ENCODE results near the gene SLC25A40. TPM values are rescaled to one million over a fixed set of nuclear protein-coding genes. Genes with fewer than 3 reads are reported as not detected.

The SLC25A40 gene
- total RNA-seq, 1 experiment from 2014 or later: 43.7 TPM

DNA sequence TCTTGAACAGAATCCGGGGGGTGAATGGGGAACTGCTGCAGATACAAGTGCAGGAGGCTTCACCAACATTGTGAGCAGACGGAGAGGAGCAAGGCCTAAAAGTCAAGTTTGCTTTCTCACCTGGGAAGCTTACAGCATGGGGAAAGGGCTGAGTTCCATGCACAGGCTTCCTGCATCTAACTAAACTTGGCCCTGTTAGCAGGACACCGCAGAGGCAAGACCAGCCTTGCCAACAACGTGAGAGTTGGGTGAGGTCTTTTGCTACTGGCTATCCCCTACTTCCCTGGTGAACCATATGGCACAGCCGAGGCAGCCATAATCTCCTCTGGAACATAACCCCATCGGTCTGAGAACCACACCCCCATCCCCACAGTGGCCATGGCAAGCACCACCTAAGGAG is 43.7 kb upstream of the SLC25A40 start:
- TF ChIP-seq TCF7L2 (IDR thresholded peaks at IDR 0.05; ENCODE audit: low read depth, low read length): no peak
- no peak for TF ChIP-seq REST (IDR thresholded peaks at IDR 0.05; ENCODE audit: insufficient read depth in 1 of 2, low read depth in 2 of 2, low read length in 1 of 2)
- no peak for TF ChIP-seq POLR2AphosphoS5 (IDR thresholded peaks at IDR 0.05; ENCODE audit: low read depth, low read length)
- TF ChIP-seq, protein P1, sequence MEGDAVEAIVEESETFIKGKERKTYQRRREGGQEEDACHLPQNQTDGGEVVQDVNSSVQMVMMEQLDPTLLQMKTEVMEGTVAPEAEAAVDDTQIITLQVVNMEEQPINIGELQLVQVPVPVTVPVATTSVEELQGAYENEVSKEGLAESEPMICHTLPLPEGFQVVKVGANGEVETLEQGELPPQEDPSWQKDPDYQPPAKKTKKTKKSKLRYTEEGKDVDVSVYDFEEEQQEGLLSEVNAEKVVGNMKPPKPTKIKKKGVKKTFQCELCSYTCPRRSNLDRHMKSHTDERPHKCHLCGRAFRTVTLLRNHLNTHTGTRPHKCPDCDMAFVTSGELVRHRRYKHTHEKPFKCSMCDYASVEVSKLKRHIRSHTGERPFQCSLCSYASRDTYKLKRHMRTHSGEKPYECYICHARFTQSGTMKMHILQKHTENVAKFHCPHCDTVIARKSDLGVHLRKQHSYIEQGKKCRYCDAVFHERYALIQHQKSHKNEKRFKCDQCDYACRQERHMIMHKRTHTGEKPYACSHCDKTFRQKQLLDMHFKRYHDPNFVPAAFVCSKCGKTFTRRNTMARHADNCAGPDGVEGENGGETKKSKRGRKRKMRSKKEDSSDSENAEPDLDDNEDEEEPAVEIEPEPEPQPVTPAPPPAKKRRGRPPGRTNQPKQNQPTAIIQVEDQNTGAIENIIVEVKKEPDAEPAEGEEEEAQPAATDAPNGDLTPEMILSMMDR (IDR thresholded peaks at IDR 0.05): no peak
- no peak for TF ChIP-seq SIN3A (IDR thresholded peaks at IDR 0.05; ENCODE audit: borderline replicate concordance, insufficient read depth, low read depth, low read length)
- ChIA-PET CTCF (no interaction called here), POLR2A (no interaction called here)
- no TSS peak for BruUV-seq (replicated peaks)
- Histone ChIP-seq H3K4me1 (ENCODE audit: control insufficient read depth, insufficient read depth, low read length) (no peaks in the 10 kb centered on the region), H3K4me3 (ENCODE audit: low read depth in 2 of 2, low read length in 2 of 2) (no peak overlapping the region), H3K9me3 (ENCODE audit: control insufficient read depth, insufficient read depth, low read depth, low read length) (no peaks in the 10 kb centered on the region), H3K27me3 (ENCODE audit: control insufficient read depth, insufficient read depth, low read length) (no peaks in the 10 kb centered on the region), H3K27ac (ENCODE audit: low read length) (no peak overlapping the region), H3K36me3 (ENCODE audit: control insufficient read depth, insufficient read depth, low read length) (no peaks in the 10 kb centered on the region)
- intact Hi-C loops (cut with micrococcal nuclease; ENCODE audit: unreplicated experiment): loop anchor here (10.0 kb wide), 1 partner anchor 195 kb away; no protein-coding TSS in a partner anchor
- DNase-seq (ENCODE audit: low read depth, low spot score): no peak
- ATAC-seq: no peak
- in situ Hi-C loops (cut with HindIII; ENCODE audit: low pct_unique_long_range_greater_than_20kb, low sequenced_read_pairs): no loop called here

GRCh38 chr7:87918740-87919139 is 42.6 kb upstream of the SLC25A40 start:
- no peaks in the 10 kb centered on the region for H3K9me3 ChIP-seq (ENCODE audit: control insufficient read depth, insufficient read depth, low read depth, low read length)
- H3K36me3 ChIP-seq (ENCODE audit: control insufficient read depth, insufficient read depth, low read length): no peaks in the 10 kb centered on the region
- no peak overlapping the region for H3K4me3 ChIP-seq (ENCODE audit: low read depth in 2 of 2, low read length in 2 of 2)
- intact Hi-C loops (cut with micrococcal nuclease; ENCODE audit: unreplicated experiment): no loop called here
- DNase-seq (ENCODE audit: low read depth, low spot score) (no peak), ATAC-seq (no peak)
- H3K27me3 ChIP-seq (ENCODE audit: control insufficient read depth, insufficient read depth, low read length): no peaks in the 10 kb centered on the region
- in situ Hi-C loops (cut with HindIII; ENCODE audit: low pct_unique_long_range_greater_than_20kb, low sequenced_read_pairs): no loop called here
- TF ChIP-seq SIN3A (IDR thresholded peaks at IDR 0.05; ENCODE audit: borderline replicate concordance, insufficient read depth, low read depth, low read length): no peak
- TF ChIP-seq POLR2AphosphoS5 (IDR thresholded peaks at IDR 0.05; ENCODE audit: low read depth, low read length): no peak
- no TSS peak for BruUV-seq (replicated peaks)
- no peak overlapping the region for H3K27ac ChIP-seq (ENCODE audit: low read length)
- H3K4me1 ChIP-seq (ENCODE audit: control insufficient read depth, insufficient read depth, low read length): no peaks in the 10 kb centered on the region
- POLR2A ChIA-PET: interaction anchor here (0.5 kb wide), 1 partner anchor 343 kb away, joined by 3 read pairs; no protein-coding TSS in a partner anchor
- CTCF ChIA-PET: no interaction called here

DNA sequence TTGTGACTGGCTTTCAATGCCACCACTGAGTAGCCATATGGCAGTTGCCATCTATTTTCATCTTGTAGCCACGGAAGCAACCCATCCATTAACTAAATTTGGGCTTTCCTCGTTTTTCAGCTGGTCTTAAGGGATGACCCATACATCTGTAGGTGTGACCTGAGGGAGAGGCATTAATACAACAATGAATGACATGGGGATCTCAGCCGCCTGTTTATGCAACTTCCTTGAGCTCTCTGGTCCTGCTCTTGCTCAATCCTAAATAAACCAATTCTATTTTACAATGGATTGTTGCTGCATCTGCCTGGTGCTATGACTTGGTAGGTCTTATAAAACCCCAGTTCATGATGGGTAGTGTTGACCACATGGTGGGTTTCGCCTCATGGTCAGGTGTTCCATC is 36.0 kb upstream of the SLC25A40 start:
- in situ Hi-C loops (cut with HindIII; ENCODE audit: low pct_unique_long_range_greater_than_20kb, low sequenced_read_pairs) (no loop called here), intact Hi-C loops (cut with micrococcal nuclease; ENCODE audit: unreplicated experiment) (no loop called here)
- TF ChIP-seq SIN3A (IDR thresholded peaks at IDR 0.05; ENCODE audit: borderline replicate concordance, insufficient read depth, low read depth, low read length): no peak
- no peak for TF ChIP-seq REST (IDR thresholded peaks at IDR 0.05; ENCODE audit: insufficient read depth in 1 of 2, low read depth in 2 of 2, low read length in 1 of 2)
- TF ChIP-seq, protein P1 (IDR thresholded peaks at IDR 0.05): no peak
- no peak for TF ChIP-seq TCF7L2 (IDR thresholded peaks at IDR 0.05; ENCODE audit: low read depth, low read length)
- no peak for TF ChIP-seq POLR2AphosphoS5 (IDR thresholded peaks at IDR 0.05; ENCODE audit: low read depth, low read length)
- no peaks in the 10 kb centered on the region for H3K27me3 ChIP-seq (ENCODE audit: control insufficient read depth, insufficient read depth, low read length)
- H3K36me3 ChIP-seq (ENCODE audit: control insufficient read depth, insufficient read depth, low read length): peaks cover 8% of the 10 kb centered on the region; the same call in 1 of the 2 replicates
- no peak overlapping the region for H3K4me3 ChIP-seq (ENCODE audit: low read depth in 2 of 2, low read length in 2 of 2)
- ATAC-seq (no peak), DNase-seq (ENCODE audit: low read depth, low spot score) (no peak)
- no peak overlapping the region for H3K27ac ChIP-seq (ENCODE audit: low read length)
- POLR2A ChIA-PET: no interaction called here
- H3K9me3 ChIP-seq (ENCODE audit: control insufficient read depth, insufficient read depth, low read depth, low read length): no peaks in the 10 kb centered on the region
- no TSS peak for BruUV-seq (replicated peaks)
- H3K4me1 ChIP-seq (ENCODE audit: control insufficient read depth, insufficient read depth, low read length): no peaks in the 10 kb centered on the region
- CTCF ChIA-PET: no interaction called here
